ENCODE measurements around the gene GPRIN3.

GPRIN3 gene

DNA sequence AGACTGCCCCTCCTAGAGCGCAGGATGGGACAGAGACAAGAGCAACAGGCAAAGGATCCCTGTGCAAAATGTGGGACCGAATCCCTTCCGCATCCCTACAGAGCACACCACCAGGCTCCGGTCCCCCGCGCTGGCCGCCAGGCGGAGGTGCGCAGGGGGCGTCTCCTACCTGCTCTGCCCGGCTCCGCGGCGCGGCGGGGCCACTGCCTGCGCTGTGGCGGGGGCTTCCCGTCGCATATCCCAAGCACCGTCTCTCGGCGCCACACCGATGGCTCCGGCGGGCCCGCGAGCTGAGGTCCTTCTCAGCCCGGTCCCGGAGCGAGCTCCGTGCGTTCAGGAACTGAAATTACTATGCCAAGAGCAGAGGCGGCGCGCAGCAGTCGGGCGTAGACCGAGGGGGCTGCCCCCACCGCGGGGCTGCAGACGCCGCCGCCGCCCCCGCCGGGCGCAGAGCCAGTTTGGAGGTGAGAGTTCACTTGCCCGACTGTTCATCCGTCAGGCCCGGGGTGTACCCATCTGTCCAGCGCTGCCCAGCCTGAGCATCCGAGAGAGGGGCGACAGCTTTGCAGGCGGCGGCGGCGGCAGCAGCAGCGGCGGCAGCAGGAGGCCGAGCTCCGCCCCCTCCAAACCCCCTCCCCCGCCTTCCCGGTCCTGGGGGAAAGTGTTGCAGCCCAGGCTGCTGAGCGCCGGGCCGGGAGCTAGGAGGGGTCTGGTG, at the start of gene GPRIN3:
TSS of gene GPRIN3 (minus strand) at position 355 of the 715 bp plus-strand sequence. CDS start 57,690 bp downstream, outside the sequence.
- DNase-seq, result peak; percentile 48

DNA sequence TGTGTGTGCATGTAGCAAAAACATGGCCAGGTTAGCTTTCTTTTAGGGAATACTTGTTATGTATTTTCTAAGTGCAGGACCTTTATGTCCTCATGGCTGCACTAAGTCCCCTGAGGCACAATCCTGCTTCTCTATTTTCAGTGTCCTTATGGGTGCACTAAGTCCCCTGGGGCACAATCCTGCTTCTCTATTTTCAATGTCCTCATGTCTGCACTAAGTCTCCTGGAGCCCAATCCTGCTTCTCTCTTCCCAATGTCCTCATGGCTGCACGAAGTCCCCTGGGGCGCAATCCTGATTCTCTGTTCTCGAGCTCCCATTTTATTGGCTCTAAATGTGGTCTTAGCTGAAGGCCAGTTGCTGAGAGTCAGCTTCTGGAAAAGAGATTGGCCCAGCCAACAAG, 49.7 kb upstream of the GPRIN3 start:
- DNase-seq, result no peak

- peak; percentile 84 for DNase-seq
Measured at GRCh38 chr4:89356086-89356485, 48.5 kb upstream of the GPRIN3 start.

- DNase-seq, result no peak
Measured at GRCh38 chr4:89353514-89353913, 45.9 kb upstream of the GPRIN3 start.

- peak; percentile 13 for DNase-seq
Measured at GRCh38 chr4:89352541-89352940, 44.9 kb upstream of the GPRIN3 start.

DNA sequence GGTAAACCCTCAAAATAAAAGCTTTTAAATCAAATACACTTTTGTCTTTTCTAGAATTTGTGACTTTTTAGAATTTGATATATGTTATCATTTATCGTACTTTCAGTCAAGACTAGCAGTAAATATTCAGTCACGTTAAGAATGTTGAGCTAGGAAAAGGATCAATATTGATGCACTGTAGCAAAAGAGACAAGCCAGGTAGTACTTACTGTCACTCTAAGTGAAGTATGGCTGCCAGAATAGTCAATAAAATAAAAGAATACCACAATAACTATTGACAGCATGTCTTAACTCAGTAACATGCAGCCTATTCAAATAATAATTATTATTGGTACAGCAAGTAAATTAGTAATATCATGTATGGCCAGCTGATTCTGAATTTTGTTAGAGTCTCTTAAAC, 43.6 kb upstream of the GPRIN3 start:
- DNase-seq, result no peak

DNA sequence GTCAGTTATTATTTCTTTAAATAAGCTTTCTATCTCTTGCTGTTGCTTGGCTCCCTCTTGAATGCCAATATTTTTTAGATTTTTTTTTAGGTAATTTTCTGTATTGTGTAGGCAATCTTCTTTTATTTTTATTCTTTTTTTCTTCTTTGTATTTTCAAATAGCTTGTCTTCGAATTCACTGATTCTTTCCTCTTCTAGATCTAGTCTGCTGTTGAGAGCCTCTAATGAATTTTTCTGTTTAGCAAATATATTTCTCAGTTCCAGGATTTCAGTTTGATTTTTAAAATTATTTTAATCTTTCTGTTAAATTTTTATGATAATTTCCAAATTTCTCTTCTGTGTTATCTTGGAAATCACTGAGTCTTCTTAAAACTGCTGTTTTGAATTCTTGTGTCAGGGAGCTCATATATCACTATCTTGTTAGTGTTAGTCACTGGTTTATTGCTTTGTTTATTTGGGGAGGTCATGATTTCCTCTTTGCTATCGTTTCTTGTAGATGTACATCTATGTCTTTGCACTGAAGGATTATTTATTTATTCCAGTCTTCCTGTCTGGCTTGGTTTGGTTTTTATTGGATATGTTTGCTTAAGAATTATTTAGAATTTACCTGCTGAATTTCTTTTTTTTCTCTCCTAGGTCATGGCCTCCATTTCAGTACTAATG, 39.9 kb upstream of the GPRIN3 start:
- DNase-seq, result no peak

DNA sequence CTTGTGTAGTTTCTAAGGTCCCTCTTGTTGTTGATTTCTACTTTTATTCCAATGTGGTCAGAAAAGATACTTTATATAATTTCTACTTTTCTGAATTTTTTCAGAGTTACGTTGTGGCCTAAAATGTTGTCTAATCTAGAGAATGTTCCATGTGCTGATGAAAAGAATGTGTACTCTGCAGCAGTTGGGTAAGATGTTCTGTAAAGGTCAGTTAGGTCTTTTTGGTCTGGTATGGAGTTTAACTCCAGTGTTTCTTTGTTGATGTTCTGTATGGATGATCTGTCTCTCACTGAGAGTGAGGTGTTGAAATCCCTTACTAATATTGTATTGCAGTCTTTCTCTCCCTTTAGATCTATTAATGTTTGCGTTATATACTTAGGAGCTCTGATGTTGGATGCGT, 37.0 kb upstream of the GPRIN3 start:
- no peak for DNase-seq

GRCh38 chr4:89338206-89338605, 30.6 kb upstream of the GPRIN3 start:
- DNase-seq, result no peak

- DNase-seq, result no peak
Measured at GRCh38 chr4:89337681-89338080, 30.1 kb upstream of the GPRIN3 start.

DNA sequence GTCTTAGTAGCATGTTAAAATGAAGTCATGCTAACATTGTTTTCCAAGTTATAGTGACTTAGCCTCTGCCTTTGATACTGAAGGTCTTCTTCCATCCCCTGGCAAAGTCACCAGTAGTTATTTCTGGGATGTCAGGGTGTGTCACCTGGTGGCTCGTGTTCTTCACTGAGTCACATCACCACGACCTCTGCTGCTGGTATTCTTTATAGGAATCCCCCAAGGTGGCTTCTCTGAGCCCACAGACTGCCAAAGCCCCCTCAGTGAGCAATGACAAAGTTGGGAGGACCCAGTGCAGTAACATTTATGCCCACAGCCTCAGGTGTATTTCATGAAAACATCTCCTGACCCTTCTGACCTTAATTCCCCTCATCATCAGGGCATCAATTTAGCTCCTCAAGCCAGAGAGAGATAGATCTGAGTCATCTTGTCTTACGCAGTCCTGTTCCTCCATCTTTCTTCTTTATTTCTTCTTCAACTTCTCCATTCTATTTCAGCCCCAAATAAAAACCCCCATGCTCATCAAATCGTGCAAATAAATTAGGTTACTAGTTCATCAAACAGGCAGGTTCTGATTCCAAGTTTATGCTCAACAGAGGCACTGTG, 29.3 kb upstream of the GPRIN3 start:
- DNase-seq, result no peak

GRCh38 chr4:89334830-89335229, 27.2 kb upstream of the GPRIN3 start:
- DNase-seq, result no peak

- no peak for DNase-seq
Measured at GRCh38 chr4:89334311-89334710, 26.7 kb upstream of the GPRIN3 start.

DNA sequence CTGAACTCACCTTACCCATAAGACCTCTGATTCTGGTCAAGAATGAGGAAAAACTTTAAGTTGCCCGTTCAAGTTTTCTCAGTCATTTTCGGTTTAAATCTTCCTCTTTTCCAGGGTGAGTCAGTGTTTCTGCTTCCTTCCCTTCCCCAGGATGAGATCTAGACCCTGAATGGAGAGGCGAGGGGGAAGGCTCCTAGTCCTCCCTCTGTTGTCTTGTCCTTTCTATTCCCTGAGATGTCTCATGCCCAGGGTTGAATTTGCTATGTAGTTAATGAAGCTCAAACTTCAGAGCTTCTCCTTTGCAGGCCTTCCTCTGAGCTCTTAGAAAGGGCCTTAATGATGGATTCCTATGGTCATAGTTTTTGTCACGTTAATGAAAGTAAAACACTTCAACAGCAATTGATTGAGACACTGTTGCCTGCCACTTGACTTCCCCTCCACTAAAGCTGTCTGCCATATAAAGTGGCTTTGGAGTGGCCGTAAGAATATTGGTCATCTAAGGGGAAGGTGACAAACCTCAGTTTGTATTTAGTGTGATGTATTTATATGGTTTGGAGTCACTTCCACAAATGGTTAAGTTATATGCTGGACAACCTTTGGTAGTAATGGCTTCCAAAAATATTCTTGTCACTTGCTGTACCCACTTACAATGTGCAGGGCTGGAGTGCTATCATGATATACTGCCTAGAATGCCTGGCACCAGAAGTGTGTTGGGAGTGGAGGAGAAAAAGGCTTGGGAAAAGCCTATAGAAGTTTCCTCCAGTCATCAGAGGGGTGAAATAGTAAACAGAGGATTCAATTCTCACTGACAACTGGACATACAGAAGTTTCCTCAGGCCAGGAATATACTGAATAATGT, 24.3 kb upstream of the GPRIN3 start:
- DNase-seq, result no peak

GRCh38 chr4:89331197-89331596, 23.6 kb upstream of the GPRIN3 start:
- no peak for DNase-seq

GRCh38 chr4:89329280-89329679, 21.7 kb upstream of the GPRIN3 start:
- no peak for DNase-seq

- no peak for DNase-seq
Measured at GRCh38 chr4:89324671-89325070, 17.1 kb upstream of the GPRIN3 start.

DNA sequence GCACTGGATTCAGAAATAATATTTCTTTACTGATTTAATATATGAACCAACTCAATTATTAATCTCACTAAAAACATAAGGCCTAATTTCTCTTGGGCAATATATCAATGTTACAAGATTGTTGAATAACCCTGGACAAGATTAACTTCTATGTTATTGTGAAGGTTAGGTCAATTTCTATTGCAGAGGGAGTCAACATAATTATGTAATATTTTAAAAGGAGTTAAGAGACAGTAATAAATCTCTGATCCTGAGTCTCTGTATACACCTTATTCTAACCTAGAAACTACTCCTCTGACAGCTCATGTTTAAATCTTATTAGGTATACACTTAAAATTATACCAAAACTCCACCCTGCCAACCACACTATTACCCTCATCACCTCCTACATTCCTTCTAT, 15.1 kb upstream of the GPRIN3 start:
- no peak for DNase-seq

- DNase-seq, result no peak
Measured at GRCh38 chr4:89319756-89320155, 12.2 kb upstream of the GPRIN3 start.

DNA sequence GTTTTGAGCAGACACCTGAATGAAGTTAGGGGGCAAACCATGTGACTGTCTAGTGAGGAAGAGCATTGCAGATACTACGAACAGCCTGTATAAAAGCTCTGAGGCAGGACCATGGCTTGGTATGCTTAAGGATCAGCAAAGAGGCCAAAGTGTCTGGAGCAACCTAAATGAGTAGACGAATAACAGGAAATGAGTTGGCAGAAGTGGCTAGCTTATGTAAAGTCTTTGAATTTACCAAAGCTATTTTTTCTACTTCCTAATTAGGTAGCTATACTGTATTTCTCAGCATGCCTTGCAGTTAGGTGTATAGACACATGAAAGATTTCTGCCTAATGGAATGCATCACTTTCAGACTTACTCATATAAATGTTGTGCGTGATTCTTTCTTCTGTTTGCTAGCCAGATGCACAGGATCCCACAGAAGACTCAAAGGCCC, 9.3 kb upstream of the GPRIN3 start:
- no peak for DNase-seq

GRCh38 chr4:89316211-89316610, 8.6 kb upstream of the GPRIN3 start:
- DNase-seq, result no peak

DNA sequence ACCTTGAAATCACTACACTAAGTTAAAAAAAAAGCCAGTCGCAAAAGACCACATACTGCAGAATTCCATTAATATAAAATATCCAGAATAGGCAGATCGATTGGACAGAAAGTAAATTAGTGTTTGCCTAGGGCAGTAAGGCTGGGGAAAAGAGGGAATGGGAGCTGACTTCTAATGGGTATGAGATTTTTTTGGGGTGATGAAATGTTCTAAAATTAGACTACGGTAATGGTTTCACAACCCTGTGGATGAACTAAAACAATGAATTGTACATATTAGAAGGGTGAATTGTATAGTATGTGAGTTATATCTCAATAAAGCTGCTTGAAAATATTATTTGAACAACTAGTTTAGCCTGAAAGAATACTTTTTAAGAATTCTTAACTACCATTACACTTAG, 6.7 kb upstream of the GPRIN3 start:
- DNase-seq, result no peak

DNA sequence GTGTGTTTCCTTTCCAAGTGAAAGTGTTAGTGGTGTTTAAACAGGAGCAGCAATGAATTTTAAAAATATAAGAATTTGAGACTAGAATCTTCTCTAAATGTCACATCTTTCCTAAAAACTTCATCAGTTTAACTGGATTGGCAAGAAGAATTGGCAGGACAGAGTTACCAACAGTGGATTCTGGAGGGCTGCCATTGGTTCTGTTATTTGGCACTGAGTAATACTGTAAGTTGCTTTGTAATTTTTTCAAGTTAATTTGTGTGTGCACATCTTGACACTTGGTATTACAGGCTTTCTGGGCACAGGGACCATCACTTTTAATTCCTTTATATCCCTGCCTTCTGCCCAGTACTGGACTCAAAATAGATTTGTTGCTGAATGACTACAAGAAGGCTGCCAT, 4.5 kb upstream of the GPRIN3 start:
- no peak for DNase-seq

Measured in NCI-H748 treated with DMSO at 0.1 percent for 48 hours (cell line).